ENCODE measurements around the gene APH1A.
"Not testable (repeated sequence)": the region's sequence is repeated elsewhere in the genome, so short reads cannot be mapped to it uniquely, and the experiment has no call there.

APH1A gene

GRCh38 chr1:150268705-150269403, at the start of gene APH1A:
TSS of gene APH1A (minus strand) at chr1:150269016. CDS start at chr1:150268810, 206 bp downstream.
- no peaks in the 10 kb centered on the region for H3K27me3 Mint-ChIP-seq
- peak within 1 kb of the TSS; percentile 91 for H3K27ac Mint-ChIP-seq
- peaks cover 26% of the 10 kb centered on the region for H3K4me1 Mint-ChIP-seq
- peaks cover 6% of the 10 kb centered on the region for H3K36me3 Mint-ChIP-seq
- peak within 1 kb of the TSS; percentile 92 for H3K4me3 Mint-ChIP-seq
- no peaks in the 10 kb centered on the region for H3K9me3 Mint-ChIP-seq

- not testable (repeated sequence) for H3K9me3 Mint-ChIP-seq, H3K27ac Mint-ChIP-seq, H3K36me3 Mint-ChIP-seq, H3K4me3 Mint-ChIP-seq, H3K27me3 Mint-ChIP-seq, H3K4me1 Mint-ChIP-seq
Observed at GRCh38 chr1:150314691-150315090, 45.9 kb upstream of the APH1A start.

- Mint-ChIP-seq H3K4me3 (no peak overlapping the region), H3K4me1 (no peaks in the 10 kb centered on the region), H3K9me3 (no peaks in the 10 kb centered on the region), H3K27ac (no peak overlapping the region), H3K36me3 (peaks cover 8% of the 10 kb centered on the region), H3K27me3 (no peaks in the 10 kb centered on the region)
Observed at GRCh38 chr1:150311762-150312161, 42.9 kb upstream of the APH1A start.

GRCh38 chr1:150309758-150310508, 41.1 kb upstream of the APH1A start:
- Mint-ChIP-seq H3K27ac (no peak overlapping the region), H3K9me3 (no peaks in the 10 kb centered on the region), H3K4me3 (no peak overlapping the region), H3K36me3 (peaks cover 8% of the 10 kb centered on the region), H3K27me3 (no peaks in the 10 kb centered on the region), H3K4me1 (no peaks in the 10 kb centered on the region)

GRCh38 chr1:150308585-150308984, 39.8 kb upstream of the APH1A start:
- H3K27me3 Mint-ChIP-seq, H3K27ac Mint-ChIP-seq: not testable (repeated sequence)

GRCh38 chr1:150302902-150303301, 34.1 kb upstream of the APH1A start:
- Mint-ChIP-seq H3K27me3 (no peaks in the 10 kb centered on the region), H3K4me1 (peaks cover 14% of the 10 kb centered on the region), H3K4me3 (no peak overlapping the region), H3K9me3 (no peaks in the 10 kb centered on the region), H3K27ac (no peak overlapping the region), H3K36me3 (peaks cover 7% of the 10 kb centered on the region)

More at GRCh38 chr1:150308585-150308984, 39.8 kb upstream of the APH1A start:
- H3K4me3 Mint-ChIP-seq, H3K36me3 Mint-ChIP-seq, H3K4me1 Mint-ChIP-seq, H3K9me3 Mint-ChIP-seq: not testable (repeated sequence)

GRCh38 chr1:150302338-150302737, 33.5 kb upstream of the APH1A start:
- peaks cover 14% of the 10 kb centered on the region for H3K4me1 Mint-ChIP-seq
- no peaks in the 10 kb centered on the region for H3K9me3 Mint-ChIP-seq
- peak overlapping the region; percentile 27 for H3K27ac Mint-ChIP-seq
- H3K27me3 Mint-ChIP-seq: no peaks in the 10 kb centered on the region
- no peak overlapping the region for H3K4me3 Mint-ChIP-seq
- peaks cover 6% of the 10 kb centered on the region for H3K36me3 Mint-ChIP-seq

- no peaks in the 10 kb centered on the region for H3K27me3 Mint-ChIP-seq
- peaks cover 32% of the 10 kb centered on the region for H3K4me1 Mint-ChIP-seq
- H3K36me3 Mint-ChIP-seq: peaks cover 11% of the 10 kb centered on the region
Observed at GRCh38 chr1:150299716-150300115, 30.9 kb upstream of the APH1A start.

GRCh38 chr1:150295476-150295875, 26.7 kb upstream of the APH1A start:
- H3K4me3 Mint-ChIP-seq: peak overlapping the region; percentile 62
- H3K27me3 Mint-ChIP-seq: no peaks in the 10 kb centered on the region
- H3K27ac Mint-ChIP-seq: peak overlapping the region; percentile 70
- peaks cover 38% of the 10 kb centered on the region for H3K4me1 Mint-ChIP-seq
- peaks cover 9% of the 10 kb centered on the region for H3K36me3 Mint-ChIP-seq
- no peaks in the 10 kb centered on the region for H3K9me3 Mint-ChIP-seq

More at GRCh38 chr1:150299716-150300115, 30.9 kb upstream of the APH1A start:
- no peak overlapping the region for H3K4me3 Mint-ChIP-seq
- H3K9me3 Mint-ChIP-seq: no peaks in the 10 kb centered on the region
- no peak overlapping the region for H3K27ac Mint-ChIP-seq

GRCh38 chr1:150293433-150294253, 24.8 kb upstream of the APH1A start, which contains the start of gene MRPS21:
TSS of gene MRPS21 (plus strand) at chr1:150293861. CDS start at chr1:150294367, 506 bp downstream.
- H3K27ac Mint-ChIP-seq: peak within 1 kb of the TSS; percentile 98
- H3K4me1 Mint-ChIP-seq: peaks cover 38% of the 10 kb centered on the region
- peaks cover 7% of the 10 kb centered on the region for H3K36me3 Mint-ChIP-seq
- H3K4me3 Mint-ChIP-seq: peak within 1 kb of the TSS; percentile 97
- no peaks in the 10 kb centered on the region for H3K9me3 Mint-ChIP-seq
- no peaks in the 10 kb centered on the region for H3K27me3 Mint-ChIP-seq

- H3K4me3 Mint-ChIP-seq: no peak overlapping the region
- H3K27ac Mint-ChIP-seq: no peak overlapping the region
- peaks cover 2% of the 10 kb centered on the region for H3K36me3 Mint-ChIP-seq
- H3K9me3 Mint-ChIP-seq: no peaks in the 10 kb centered on the region
- no peaks in the 10 kb centered on the region for H3K27me3 Mint-ChIP-seq
- H3K4me1 Mint-ChIP-seq: peaks cover 11% of the 10 kb centered on the region
Observed at GRCh38 chr1:150288822-150289221, 20.0 kb upstream of the APH1A start.

- no peak overlapping the region for H3K4me3 Mint-ChIP-seq
- H3K27me3 Mint-ChIP-seq: no peaks in the 10 kb centered on the region
- H3K4me1 Mint-ChIP-seq: peaks cover 6% of the 10 kb centered on the region
- no peaks in the 10 kb centered on the region for H3K36me3 Mint-ChIP-seq
- H3K27ac Mint-ChIP-seq: no peak overlapping the region
- H3K9me3 Mint-ChIP-seq: no peaks in the 10 kb centered on the region
Observed at GRCh38 chr1:150288382-150288781, 19.6 kb upstream of the APH1A start.

- H3K4me1 Mint-ChIP-seq: peaks cover 32% of the 10 kb centered on the region
- H3K27ac Mint-ChIP-seq: peak overlapping the region; percentile 36
- peaks cover 1% of the 10 kb centered on the region for H3K36me3 Mint-ChIP-seq
- no peaks in the 10 kb centered on the region for H3K9me3 Mint-ChIP-seq
- no peaks in the 10 kb centered on the region for H3K27me3 Mint-ChIP-seq
- peak overlapping the region; percentile 88 for H3K4me3 Mint-ChIP-seq
Observed at GRCh38 chr1:150283260-150283659, 14.4 kb upstream of the APH1A start.

- Mint-ChIP-seq H3K4me3 (peak overlapping the region; percentile 88), H3K27ac (peak overlapping the region; percentile 10), H3K9me3 (no peaks in the 10 kb centered on the region), H3K27me3 (no peaks in the 10 kb centered on the region), H3K4me1 (peaks cover 32% of the 10 kb centered on the region), H3K36me3 (peaks cover 1% of the 10 kb centered on the region)
Observed at GRCh38 chr1:150282558-150282958, 13.7 kb upstream of the APH1A start.

- peaks cover 32% of the 10 kb centered on the region for H3K4me1 Mint-ChIP-seq
- no peaks in the 10 kb centered on the region for H3K9me3 Mint-ChIP-seq
- peak within 1 kb of the TSS; percentile 86 for H3K27ac Mint-ChIP-seq
- peaks cover 1% of the 10 kb centered on the region for H3K36me3 Mint-ChIP-seq
- H3K4me3 Mint-ChIP-seq: peak within 1 kb of the TSS; percentile 88
- H3K27me3 Mint-ChIP-seq: no peaks in the 10 kb centered on the region
Observed at GRCh38 chr1:150281758-150282557, 13.1 kb upstream of the APH1A start, which contains the start of gene CIART. TSS of gene CIART (plus strand) at chr1:150282554. CDS start at chr1:150283268, 714 bp downstream.

Measured in activated naive CD4-positive, alpha-beta T cell treated with anti-CD3 and anti-CD28 coated beads, Interleukin-2, amount 50 U/mL, for 24 hours (primary cell).